GM19455 (cell line): Measurements from ENCODE around the gene RCOR2.

Source experiments
- ATAC-seq: cut with Tn5 transposase; IDR thresholded peaks from one replicate; pipeline ENCODE4 v1.9.1; 2021; ENCODE audit not compliant: unreplicated experiment

Gene RCOR2

GRCh38 chr11:63907808-63908530, 9.0 kb downstream of the RCOR2 start:
- no peak for ATAC-seq

GRCh38 chr11:63907063-63907462, 9.9 kb downstream of the RCOR2 start:
- ATAC-seq: no peak

GRCh38 chr11:63906585-63906984, 10.4 kb downstream of the RCOR2 start:
- ATAC-seq: no peak

GRCh38 chr11:63906087-63906486, 10.9 kb downstream of the RCOR2 start:
- ATAC-seq: no peak

GRCh38 chr11:63905179-63905578, 11.8 kb downstream of the RCOR2 start:
- no peak for ATAC-seq

- ATAC-seq: no peak
Observed at GRCh38 chr11:63904743-63905142, 12.2 kb downstream of the RCOR2 start.

- ATAC-seq: no peak
Observed at GRCh38 chr11:63903884-63904283, 13.1 kb downstream of the RCOR2 start.

GRCh38 chr11:63901660-63902059, 15.3 kb downstream of the RCOR2 start:
- ATAC-seq: no peak

GRCh38 chr11:63897459-63898146, 19.4 kb downstream of the RCOR2 start:
- ATAC-seq: no peak

GRCh38 chr11:63896071-63896470, 20.9 kb downstream of the RCOR2 start:
- ATAC-seq: no peak

GRCh38 chr11:63893355-63893754, 23.6 kb downstream of the RCOR2 start:
- no peak for ATAC-seq

GRCh38 chr11:63892228-63892627, 24.7 kb downstream of the RCOR2 start:
- ATAC-seq: no peak

GRCh38 chr11:63890368-63890767, 26.6 kb downstream of the RCOR2 start:
- ATAC-seq: no peak

- ATAC-seq: no peak
Observed at GRCh38 chr11:63889344-63889743, 27.6 kb downstream of the RCOR2 start.

GRCh38 chr11:63888170-63889086, 28.5 kb downstream of the RCOR2 start:
- no peak for ATAC-seq

- no peak for ATAC-seq
Observed at GRCh38 chr11:63887386-63887999, 29.5 kb downstream of the RCOR2 start.

GRCh38 chr11:63884196-63884932, 32.6 kb downstream of the RCOR2 start:
- ATAC-seq: no peak

- ATAC-seq: no peak
Observed at GRCh38 chr11:63883791-63884190, 33.2 kb downstream of the RCOR2 start.

- ATAC-seq: no peak
Observed at GRCh38 chr11:63882555-63883242, 34.3 kb downstream of the RCOR2 start.

- no peak for ATAC-seq
Observed at GRCh38 chr11:63880403-63880790, 36.6 kb downstream of the RCOR2 start.
